Neural progenitor cell (in vitro differentiated cells): ENCODE results near the gene SLC22A5.

Experiments used
- EZH2phosphoT487 ChIP-seq: fragments of 200-600 bp; sonication (generic); IDR thresholded peaks from 2 replicates; pipeline ENCODE4 v1.6.1; 2017; ENCODE audit warnings: antibody characterized with exemption
- TF ChIP-seq, protein P1 (sequence below): fragments of 200-600 bp; sonication (generic); IDR thresholded peaks from 2 replicates; pipeline ENCODE4 v1.5.1; 2017; ENCODE audit warnings: antibody characterized with exemption, mild to moderate bottlenecking

DNA sequence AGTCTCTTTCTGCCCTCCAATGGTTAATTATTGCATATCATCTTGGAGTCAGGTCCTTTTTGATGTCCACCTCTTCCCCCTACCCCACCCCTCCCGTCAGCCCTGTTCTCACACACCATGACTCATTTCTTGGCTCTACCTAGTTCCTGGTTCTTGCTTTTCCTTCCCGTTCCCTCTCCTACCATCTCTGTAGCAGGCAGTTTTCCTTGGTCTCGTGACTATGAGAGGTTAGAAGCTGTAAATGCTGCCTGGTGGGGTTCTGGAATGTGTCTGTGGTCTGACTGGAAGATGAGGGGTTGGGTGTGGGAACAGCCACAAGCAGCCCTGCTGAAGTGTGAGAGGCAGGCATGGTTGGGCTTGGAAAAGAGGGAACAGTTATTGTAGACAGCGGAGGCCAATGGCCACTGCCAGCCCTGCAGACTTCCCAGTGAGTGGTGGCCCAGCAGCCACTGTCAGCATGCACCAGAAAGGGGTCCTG, 18.2 kb downstream of the SLC22A5 start:
- TF ChIP-seq, protein P1, sequence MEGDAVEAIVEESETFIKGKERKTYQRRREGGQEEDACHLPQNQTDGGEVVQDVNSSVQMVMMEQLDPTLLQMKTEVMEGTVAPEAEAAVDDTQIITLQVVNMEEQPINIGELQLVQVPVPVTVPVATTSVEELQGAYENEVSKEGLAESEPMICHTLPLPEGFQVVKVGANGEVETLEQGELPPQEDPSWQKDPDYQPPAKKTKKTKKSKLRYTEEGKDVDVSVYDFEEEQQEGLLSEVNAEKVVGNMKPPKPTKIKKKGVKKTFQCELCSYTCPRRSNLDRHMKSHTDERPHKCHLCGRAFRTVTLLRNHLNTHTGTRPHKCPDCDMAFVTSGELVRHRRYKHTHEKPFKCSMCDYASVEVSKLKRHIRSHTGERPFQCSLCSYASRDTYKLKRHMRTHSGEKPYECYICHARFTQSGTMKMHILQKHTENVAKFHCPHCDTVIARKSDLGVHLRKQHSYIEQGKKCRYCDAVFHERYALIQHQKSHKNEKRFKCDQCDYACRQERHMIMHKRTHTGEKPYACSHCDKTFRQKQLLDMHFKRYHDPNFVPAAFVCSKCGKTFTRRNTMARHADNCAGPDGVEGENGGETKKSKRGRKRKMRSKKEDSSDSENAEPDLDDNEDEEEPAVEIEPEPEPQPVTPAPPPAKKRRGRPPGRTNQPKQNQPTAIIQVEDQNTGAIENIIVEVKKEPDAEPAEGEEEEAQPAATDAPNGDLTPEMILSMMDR: no peak
- TF ChIP-seq EZH2phosphoT487: no peak
